Thyroid gland (tissue), 4 donors: ENCODE results near the gene LGALSL. TPM values are rescaled to one million over a fixed set of nuclear protein-coding genes. Genes with fewer than 3 reads are reported as not detected.

Source experiments
- DNase-seq, 2 donors: peaks; one replicate each; pipeline ENCODE4 v3.0.0-alpha.2; 2019
- H3K27ac ChIP-seq, 3 donors: fragments of 200-600 bp; sonication (generic); 1 replicate in 2 of 3; 2 replicates in 1 of 3; pipeline ENCODE4 v1.5.1; 2016 to 2019; ENCODE audit warnings: mild to moderate bottlenecking in 1 of 3, moderate library complexity in 1 of 3
- H3K27me3 ChIP-seq: fragments of 200-600 bp; sonication (generic); one replicate; pipeline ENCODE4 v1.5.1; 2019
- H3K36me3 ChIP-seq, 2 donors: fragments of 200-600 bp; sonication (generic); one replicate each; pipeline ENCODE4 v1.5.1; 2016 to 2019
- H3K4me1 ChIP-seq, 2 donors: fragments of 200-600 bp; sonication (generic); one replicate each; pipeline ENCODE4 v1.5.1; 2017 to 2019
- H3K4me3 ChIP-seq, 3 donors: fragments of 200-600 bp; sonication (generic); replicated peaks in 1 of 3; 1 replicate in 2 of 3; 2 replicates in 1 of 3; pipeline ENCODE4 v1.5.1; 2016; ENCODE audit warnings: mild to moderate bottlenecking in 1 of 3
- H3K9me3 ChIP-seq: fragments of 200-600 bp; sonication (generic); one replicate; pipeline ENCODE4 v1.5.1; 2017
- CTCF ChIP-seq, 6 experiments: fragments of 200-600 bp in 3 of 6; fragments of 450-650 bp in 3 of 6; sonication (generic) in 3 of 6; IDR thresholded peaks; one replicate each; pipeline ENCODE4 v1.5.1; 2016 to 2019; ENCODE audit warnings: antibody characterized with exemption in 6 of 6, mild to moderate bottlenecking in 2 of 6, inconsistent platforms in 1 of 6, moderate library complexity in 1 of 6
- POLR2A ChIP-seq, 2 donors: fragments of 450-650 bp; IDR thresholded peaks; one replicate each; pipeline ENCODE4 v1.6.1; 2017; ENCODE audit warnings: antibody characterized with exemption in 2 of 2, mild to moderate bottlenecking in 2 of 2, moderate library complexity in 1 of 2
- WGBS, 2 donors: methylation state at CpG; one replicate each; pipeline ENCODE4 v1.1.5; 2017; 5-methylcytosine and 5-hydroxymethylcytosine counted together
- intact Hi-C: fragments of 100-400 bp; cut with DNase I; formaldehyde crosslinking; loops from one replicate; pipeline ENCODE4 v1.15.1; 2023
- total RNA-seq, 4 donors: library from RNA; depleted of rRNA; stranded (reverse); fragments of >200 nt; gene quantifications; one replicate each; pipeline ENCODE4 v1.2.3, GENCODE V29; 2016

The LGALSL gene
- total RNA-seq, 4 donors from 2014 or later: 8.1 to 13.0 (median 10.4) TPM

DNA sequence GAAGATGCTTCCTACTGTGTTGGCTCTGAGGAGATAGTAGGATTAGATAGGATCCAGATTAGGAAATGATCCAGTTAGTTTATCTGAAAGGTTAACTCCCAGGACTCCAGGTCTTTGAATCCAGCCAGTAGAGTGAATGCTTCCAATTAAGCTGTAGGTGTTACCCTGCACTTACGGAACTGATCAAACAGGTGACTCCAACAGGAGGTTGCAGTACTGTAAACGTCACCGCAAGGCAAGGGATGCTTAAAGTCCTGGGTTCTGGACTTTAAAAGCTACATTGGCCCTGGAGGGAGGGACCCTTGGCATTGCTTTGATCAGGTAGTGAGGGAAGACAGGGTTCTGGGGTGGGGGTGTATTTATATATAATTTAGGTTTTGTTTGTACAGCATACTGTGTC lies 5.6 kb downstream of the LGALSL start:
- Histone ChIP-seq H3K27me3 (no peaks in the 10 kb centered on the region), H3K9me3 (no peaks in the 10 kb centered on the region), H3K27ac (no peak overlapping the region), H3K36me3 (peaks cover 6 to 7% of the 10 kb centered on the region in 2 donors), H3K4me1 (peaks cover 10 to 11% of the 10 kb centered on the region in 2 donors), H3K4me3 (no peak overlapping the region)
- no peak for DNase-seq
- intact Hi-C loops: no loop called here
- TF ChIP-seq CTCF (IDR thresholded peaks at IDR 0.05) (no peak), POLR2A (IDR thresholded peaks at IDR 0.05) (no peak)
- WGBS, 2 donors: 96% methylated on average over 3 of the region's 3 CpGs

GRCh38 chr2:64460330-64460729 lies 6.4 kb downstream of the LGALSL start:
- no peak overlapping the region for H3K4me3 ChIP-seq
- H3K36me3 ChIP-seq: peaks cover 6 to 7% of the 10 kb centered on the region in 2 donors
- H3K27ac ChIP-seq: no peak overlapping the region
- H3K4me1 ChIP-seq: peaks cover 7 to 9% of the 10 kb centered on the region in 2 donors
- TF ChIP-seq CTCF (IDR thresholded peaks at IDR 0.05): no peak
- TF ChIP-seq POLR2A (IDR thresholded peaks at IDR 0.05): no peak
- H3K9me3 ChIP-seq: no peaks in the 10 kb centered on the region
- DNase-seq: no peak
- 64 to 93% methylated on average over 3 of the region's 3 CpGs for WGBS, 2 donors
- no peaks in the 10 kb centered on the region for H3K27me3 ChIP-seq
- intact Hi-C loops: no loop called here

GRCh38 chr2:64461271-64462058 lies 7.5 kb downstream of the LGALSL start:
- Histone ChIP-seq H3K4me3 (no peak overlapping the region), H3K36me3 (peaks cover 6 to 7% of the 10 kb centered on the region in 2 donors), H3K9me3 (no peaks in the 10 kb centered on the region), H3K27me3 (no peaks in the 10 kb centered on the region), H3K4me1 (no peaks in the 10 kb centered on the region), H3K27ac (no peak overlapping the region)
- no peak for DNase-seq
- intact Hi-C loops: no loop called here
- 92 to 94% methylated on average over 7 of the region's 7 CpGs for WGBS, 2 donors
- TF ChIP-seq CTCF (IDR thresholded peaks at IDR 0.05): no peak

GRCh38 chr2:64462171-64462570 lies 8.2 kb downstream of the LGALSL start:
- peaks cover 6 to 7% of the 10 kb centered on the region in 2 donors for H3K36me3 ChIP-seq

More at GRCh38 chr2:64462171-64462570, 8.2 kb downstream of the LGALSL start:
- WGBS, 2 donors: 92 to 95% methylated on average over 3 of the region's 3 CpGs
- no peaks in the 10 kb centered on the region for H3K9me3 ChIP-seq
- intact Hi-C loops: no loop called here
- no peaks in the 10 kb centered on the region for H3K27me3 ChIP-seq
- H3K4me1 ChIP-seq: no peaks in the 10 kb centered on the region
- no peak overlapping the region for H3K4me3 ChIP-seq
- TF ChIP-seq POLR2A (IDR thresholded peaks at IDR 0.05): no peak
- TF ChIP-seq CTCF (IDR thresholded peaks at IDR 0.05): no peak
- DNase-seq: no peak
- no peak overlapping the region for H3K27ac ChIP-seq
